CD4-positive, alpha-beta T cell treated with Interferon alpha-2 for 1 hour (primary cell): ENCODE results near the gene COQ10B.
A peak's percentile ranks its signal among the peaks of the same experiment; 100 is the strongest.
"Not testable (repeated sequence)": the region's sequence is repeated elsewhere in the genome, so short reads cannot be mapped to it uniquely, and the experiment has no call there.

Source experiments
- DNase-seq, 2 donors: peaks; one replicate each; pipeline ENCODE4 v3.0.0-alpha.2; 2020 to 2022

The COQ10B gene

DNA sequence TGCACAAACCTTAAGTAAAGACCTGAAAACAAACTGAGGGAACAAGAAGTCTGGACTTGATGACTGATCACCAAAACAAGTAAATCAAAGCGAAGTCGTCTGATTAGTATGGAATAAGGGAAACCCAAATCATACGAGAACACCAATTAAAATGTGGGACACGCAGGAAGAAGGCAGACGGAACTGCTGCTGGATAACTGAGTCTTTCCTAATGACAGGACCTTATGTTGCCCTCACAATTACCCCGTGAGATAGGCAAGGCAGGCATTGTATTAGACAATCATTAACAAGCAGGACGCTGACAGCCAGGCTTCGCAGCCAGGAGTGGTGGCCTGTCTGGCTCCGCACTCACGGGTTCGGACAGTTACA, 614 bp upstream of the COQ10B start:
- no peak for DNase-seq

DNA sequence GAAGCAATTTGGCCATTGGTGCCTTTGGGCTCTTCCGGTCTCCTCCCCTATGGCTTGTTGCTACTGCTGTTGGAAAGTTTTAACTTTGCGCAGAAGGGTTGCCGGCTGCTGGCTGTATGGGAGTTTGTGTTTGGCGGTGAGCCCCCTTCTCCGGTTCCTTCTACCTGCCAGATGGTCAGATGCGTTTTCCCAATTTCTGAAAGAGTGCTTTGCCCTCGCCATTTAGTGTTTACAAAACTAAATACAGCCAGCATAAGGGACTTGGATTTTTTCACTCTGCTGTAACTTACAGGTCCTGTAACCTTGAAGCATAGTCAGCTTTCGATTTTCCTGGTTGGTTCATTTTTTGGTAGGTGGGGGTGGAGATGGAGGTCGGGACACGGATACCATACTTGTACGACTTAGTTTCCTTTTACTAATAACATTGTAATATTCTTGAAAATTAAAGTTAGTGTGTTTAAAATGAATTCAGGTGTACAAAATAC, 604 bp downstream of the COQ10B start:
- DNase-seq: no peak

DNA sequence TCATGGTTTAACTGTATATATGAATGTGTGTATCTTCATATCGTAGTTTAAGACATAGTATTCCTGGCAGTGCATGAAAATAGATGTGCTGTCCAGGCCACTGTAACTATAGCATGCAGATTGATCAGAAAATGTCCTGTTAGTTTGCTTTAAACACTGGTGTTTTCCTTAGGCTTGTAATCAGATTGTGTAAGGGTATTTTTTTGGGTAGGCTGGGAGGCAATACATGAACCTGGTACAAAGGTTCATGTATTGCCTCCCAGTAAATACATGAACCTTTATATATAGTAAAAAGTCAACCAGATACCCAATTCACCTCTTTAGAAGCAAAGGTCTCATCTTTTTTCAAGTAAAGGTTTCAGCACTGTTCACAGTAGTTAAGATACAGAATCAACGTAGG, 1.6 kb downstream of the COQ10B start:
- DNase-seq: no peak

- DNase-seq: no peak
Measured at GRCh38 chr2:197455428-197455827, 2.1 kb downstream of the COQ10B start.

DNA sequence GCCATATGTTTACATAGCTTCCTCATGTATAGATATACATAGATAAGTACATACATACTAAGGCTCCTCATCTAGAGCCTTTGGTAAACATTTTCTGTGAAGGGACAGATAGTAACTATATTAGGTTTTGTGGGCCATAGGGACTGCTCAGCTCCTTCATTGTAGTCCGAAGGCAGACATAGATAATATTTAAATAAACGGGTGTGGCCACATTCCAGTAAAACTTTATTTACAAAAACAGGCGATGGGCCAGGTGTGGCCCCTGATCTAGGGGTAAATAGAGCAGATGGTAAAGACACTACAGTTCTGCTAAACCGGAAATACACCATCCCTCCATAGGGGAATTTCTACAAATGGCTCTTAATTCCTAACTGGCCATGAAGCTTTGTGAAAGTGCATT, 7.3 kb downstream of the COQ10B start:
- no peak for DNase-seq

DNA sequence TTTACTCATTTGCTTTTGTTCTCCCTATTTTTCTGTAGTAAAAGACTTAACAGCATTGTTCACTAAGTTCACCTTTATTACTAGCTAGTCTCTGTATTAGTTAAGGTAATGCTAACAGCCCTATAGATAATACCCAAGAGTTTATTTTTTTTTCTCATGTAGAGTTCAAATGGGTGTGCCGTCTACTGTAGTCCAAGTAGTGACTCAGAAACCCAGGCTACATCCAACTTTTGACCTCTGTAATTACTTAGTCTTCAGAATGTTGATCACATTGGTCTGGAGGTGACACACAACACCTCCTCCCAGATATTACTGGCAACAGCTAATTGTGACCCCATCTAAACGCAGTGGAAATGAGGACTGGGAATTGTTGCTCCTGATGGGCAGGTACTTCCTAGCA, 7.7 kb downstream of the COQ10B start:
- no peak for DNase-seq

- no peak for DNase-seq
Measured at GRCh38 chr2:197464175-197464574, 10.8 kb downstream of the COQ10B start.

GRCh38 chr2:197472166-197472565, 18.8 kb downstream of the COQ10B start:
- DNase-seq: no peak

- DNase-seq: no peak
Measured at GRCh38 chr2:197477797-197478196, 24.4 kb downstream of the COQ10B start.

- DNase-seq: no peak
Measured at GRCh38 chr2:197480165-197481036, 27.0 kb downstream of the COQ10B start.

DNA sequence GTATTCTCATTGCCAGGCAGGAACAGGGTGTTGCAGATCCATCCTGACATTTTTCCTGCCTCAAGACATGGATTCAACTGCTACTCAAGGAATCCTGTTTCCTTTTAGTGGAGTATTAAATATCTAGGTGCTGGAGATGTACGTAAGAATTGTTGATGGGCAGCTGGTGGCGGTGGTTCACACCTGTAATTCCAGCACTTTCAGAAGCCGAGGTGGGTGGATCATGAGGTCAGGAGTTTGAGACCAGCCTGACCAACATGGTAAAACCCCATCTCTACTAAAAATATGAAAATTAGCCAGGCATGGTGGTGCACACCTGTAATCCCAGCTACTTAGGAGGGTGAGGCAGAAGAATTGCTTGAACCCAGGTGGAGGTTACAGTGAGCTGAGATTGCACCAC, 30.9 kb downstream of the COQ10B start:
- DNase-seq: not testable (repeated sequence)

- no peak for DNase-seq
Measured at GRCh38 chr2:197486175-197486574, 32.8 kb downstream of the COQ10B start.

DNA sequence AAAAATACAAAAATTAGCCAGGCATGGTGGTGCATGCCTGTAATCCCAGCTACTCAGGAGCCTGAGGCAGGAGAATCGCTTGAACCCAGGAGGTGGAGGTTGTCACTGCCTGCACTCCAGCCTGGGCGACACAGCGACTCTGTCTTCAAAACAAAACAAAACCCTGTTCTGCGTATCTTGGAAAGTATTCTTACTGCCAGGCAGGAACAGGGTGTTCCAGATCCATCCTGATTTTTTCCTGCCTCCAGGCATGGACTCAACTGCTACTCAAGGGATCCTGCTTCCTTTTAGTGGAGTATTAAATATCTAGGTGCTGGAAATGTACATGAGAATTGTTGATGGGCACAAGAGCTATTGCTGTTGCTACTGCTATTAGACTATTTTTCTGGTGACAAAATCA, 34.0 kb downstream of the COQ10B start:
- DNase-seq: no peak

GRCh38 chr2:197495433-197496134, 42.2 kb downstream of the COQ10B start:
- DNase-seq: no peak

- no peak for DNase-seq
Measured at GRCh38 chr2:197496695-197497094, 43.3 kb downstream of the COQ10B start.

DNA sequence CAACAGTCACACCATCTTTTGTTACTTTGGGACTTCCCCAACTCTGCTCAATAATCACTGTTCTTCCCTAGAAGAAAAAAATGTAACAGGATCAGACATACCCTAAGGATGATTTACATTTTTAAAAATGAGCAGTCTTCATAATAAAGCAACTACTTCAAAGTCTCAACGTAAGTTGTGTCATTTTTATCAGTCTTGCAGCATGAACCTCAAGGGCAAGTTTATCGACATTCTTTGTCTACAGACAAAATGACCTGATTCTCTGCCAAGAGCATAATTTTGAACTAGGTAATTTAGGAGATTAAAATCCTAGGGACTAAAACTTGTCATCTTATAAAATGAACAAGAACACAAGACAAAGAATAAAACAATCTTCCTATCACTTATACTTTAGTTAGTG, 44.0 kb downstream of the COQ10B start:
- no peak for DNase-seq

GRCh38 chr2:197498235-197498936, 45.0 kb downstream of the COQ10B start:
- DNase-seq: no peak

DNA sequence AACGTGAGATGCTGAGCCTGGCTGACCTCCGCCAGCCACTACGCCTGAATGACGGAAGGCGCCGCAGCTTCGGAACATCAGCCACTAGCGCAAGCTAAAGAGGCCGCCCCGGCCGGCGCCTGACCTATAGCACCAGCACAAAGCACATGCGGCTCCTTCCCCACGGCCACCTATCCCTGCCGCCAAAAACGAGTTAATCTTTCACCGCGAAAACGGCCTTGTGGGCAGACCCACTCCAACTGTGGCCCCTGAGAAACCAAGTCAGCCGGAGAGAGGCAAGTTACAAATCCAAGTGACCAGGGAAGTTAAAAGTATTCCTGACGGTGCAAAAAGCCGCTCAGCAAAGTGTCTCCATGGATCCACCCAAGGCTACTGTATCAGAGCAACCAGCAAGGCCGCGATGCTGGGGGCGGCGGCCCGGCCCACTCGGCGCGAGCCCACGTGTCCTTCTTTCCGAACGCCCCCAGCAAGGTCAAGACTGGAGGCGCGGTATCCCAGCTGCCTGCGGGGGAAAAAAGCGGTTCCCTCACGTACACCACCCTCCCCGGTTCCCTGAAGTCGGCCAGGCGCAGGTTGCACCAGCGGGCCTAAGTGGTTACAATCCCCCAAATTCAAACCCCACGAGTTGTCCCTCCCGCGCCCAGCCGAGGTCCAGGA, 45.7 kb downstream of the COQ10B start:
- peak; percentile 46 to 58 for DNase-seq

DNA sequence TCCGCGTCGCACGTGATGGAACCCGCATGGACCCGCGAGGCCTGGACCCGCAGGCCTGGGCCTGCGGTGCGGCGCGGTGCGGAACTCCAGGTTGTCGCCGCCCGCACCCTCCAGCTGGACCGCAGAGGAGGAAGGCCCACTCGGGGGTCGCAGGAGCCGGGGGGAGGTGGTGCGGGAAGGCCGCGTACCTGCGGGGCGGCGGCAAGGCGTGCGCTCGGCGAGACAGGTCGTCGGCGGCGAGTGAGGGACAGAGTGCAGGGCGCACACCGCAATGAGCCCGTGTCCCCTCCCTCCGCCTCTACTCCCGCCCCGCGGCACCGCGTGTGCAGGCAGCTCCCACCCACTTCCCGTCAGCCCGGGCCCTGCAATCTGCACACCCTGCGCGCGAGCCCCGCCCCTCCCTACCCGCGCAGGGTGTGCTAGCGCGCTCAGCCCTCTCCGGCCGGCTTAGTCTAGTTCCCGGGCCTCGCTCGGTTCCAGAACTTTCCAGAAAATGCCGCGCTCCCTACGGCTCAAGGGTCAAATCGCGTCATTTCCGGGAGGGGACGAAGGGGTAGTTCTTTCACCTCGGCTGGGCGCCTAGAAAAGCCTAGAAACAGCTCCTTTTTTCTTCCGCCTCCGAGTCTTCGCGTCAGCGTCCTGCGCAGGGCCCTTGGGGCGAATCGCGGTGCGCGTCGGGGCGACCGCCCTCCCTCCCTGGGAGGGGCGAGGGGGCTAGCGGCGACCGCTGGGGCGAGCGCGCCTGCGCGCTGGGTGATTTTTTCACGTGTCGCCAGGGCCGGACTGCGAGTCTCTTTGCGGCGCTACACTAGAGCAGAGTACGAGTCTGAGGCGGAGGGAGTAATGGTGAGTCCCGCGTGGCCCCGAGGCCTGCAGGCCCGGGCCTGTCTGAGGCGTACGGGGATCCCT, 46.5 kb downstream of the COQ10B start, which contains the start of the genes HSPD1 and HSPE1:
Gene HSPD1, minus strand, starts transcription at position 247 of the 909 bp plus-strand sequence. CDS start 992 bp downstream, outside the sequence.
Gene HSPE1, plus strand, starts transcription at position 786 of the 909 bp plus-strand sequence. Its CDS starts 58 bp downstream, at position 844.
- DNase-seq: peak; percentile 98 to 99

DNA sequence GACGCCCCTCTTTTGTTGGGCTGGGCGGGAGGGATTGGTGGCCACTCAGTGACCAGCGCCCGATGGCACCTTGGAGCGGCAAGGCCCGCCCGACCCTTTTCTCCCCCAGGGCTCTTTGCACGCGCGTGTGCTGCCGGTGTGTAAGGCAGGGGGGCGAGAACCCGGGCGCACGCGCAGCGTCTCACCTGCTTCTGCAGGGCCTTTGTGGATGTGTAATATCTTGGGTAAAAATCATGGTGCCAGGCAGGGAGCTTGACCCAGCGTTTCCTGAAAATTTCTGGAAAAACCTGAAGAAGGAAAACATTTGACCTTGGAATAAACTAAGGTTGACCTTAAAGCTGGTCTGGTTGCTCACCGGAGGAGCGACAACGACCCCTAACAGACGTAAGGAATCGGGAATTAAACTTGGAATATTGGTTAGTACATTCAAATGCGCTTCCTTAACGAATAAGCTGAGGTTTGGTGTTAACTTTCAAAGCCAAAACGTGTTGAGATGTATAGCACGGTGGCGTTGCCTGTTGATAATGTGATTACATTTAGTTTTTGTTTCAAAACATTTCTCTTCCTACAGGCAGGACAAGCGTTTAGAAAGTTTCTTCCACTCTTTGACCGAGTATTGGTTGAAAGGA, 47.3 kb downstream of the COQ10B start:
- DNase-seq: no peak

DNA sequence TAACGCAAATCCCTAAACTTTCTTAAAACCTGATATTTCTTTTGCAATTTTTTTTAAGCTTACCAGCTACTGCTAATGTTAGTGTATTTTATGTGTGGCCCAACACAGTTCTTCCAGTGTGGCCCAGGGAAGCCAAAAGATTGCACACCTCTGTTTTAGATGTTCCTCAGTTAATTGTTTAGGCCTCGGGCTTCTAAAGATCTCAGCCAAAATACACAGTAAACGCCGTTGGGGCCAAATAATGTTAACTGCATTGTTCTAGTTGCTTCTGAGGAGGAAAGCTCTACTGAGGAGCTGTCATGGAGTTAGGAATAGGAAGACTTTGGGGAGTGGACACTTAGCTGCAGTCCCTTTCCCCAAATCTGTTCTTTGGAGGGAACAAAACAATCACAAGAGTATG, 48.8 kb downstream of the COQ10B start:
- DNase-seq: no peak
